ENCODE measurements around the gene SMCO2.

DNA sequence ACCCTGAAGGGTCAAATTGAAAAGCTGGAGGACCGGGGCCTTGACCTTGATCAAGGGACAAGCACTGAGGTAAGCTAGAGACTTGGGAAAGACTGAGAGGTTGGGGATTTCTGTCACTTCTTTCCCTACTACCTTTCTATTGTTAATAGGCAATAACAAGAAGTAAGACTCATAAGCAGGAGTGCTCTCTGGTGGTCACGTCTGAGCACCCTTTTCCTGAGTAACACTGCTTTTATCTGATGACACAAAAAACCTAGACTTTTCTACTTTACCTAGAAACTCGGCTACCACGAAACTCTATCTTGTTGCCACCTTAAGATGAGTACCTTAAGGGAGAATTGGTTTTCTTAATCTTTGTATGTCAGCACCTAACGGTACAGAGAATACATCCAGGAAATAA, 41.9 kb downstream of the SMCO2 start:
- TF ChIP-seq GABPA (IDR thresholded peaks at IDR 0.05; ENCODE audit: low read depth) = no peak
- TF ChIP-seq POLR2A (IDR thresholded peaks at IDR 0.05; ENCODE audit: low read depth, low read length) = no peak
- TF ChIP-seq, protein P1, sequence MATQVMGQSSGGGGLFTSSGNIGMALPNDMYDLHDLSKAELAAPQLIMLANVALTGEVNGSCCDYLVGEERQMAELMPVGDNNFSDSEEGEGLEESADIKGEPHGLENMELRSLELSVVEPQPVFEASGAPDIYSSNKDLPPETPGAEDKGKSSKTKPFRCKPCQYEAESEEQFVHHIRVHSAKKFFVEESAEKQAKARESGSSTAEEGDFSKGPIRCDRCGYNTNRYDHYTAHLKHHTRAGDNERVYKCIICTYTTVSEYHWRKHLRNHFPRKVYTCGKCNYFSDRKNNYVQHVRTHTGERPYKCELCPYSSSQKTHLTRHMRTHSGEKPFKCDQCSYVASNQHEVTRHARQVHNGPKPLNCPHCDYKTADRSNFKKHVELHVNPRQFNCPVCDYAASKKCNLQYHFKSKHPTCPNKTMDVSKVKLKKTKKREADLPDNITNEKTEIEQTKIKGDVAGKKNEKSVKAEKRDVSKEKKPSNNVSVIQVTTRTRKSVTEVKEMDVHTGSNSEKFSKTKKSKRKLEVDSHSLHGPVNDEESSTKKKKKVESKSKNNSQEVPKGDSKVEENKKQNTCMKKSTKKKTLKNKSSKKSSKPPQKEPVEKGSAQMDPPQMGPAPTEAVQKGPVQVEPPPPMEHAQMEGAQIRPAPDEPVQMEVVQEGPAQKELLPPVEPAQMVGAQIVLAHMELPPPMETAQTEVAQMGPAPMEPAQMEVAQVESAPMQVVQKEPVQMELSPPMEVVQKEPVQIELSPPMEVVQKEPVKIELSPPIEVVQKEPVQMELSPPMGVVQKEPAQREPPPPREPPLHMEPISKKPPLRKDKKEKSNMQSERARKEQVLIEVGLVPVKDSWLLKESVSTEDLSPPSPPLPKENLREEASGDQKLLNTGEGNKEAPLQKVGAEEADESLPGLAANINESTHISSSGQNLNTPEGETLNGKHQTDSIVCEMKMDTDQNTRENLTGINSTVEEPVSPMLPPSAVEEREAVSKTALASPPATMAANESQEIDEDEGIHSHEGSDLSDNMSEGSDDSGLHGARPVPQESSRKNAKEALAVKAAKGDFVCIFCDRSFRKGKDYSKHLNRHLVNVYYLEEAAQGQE (IDR thresholded peaks at IDR 0.05; ENCODE audit: low read depth, low read length) = no peak
- no peak for TF ChIP-seq POLR2AphosphoS5 (IDR thresholded peaks at IDR 0.05; ENCODE audit: low read length)
- no peak for TF ChIP-seq NR2F1 (conservative IDR thresholded peaks at IDR 0.05)
- TF ChIP-seq MYC (IDR thresholded peaks at IDR 0.05; ENCODE audit: insufficient read depth, insufficient read length, insufficient replicate concordance, low read length, severe bottlenecking) = no peak

Measured in GM12878 (cell line).